HEK293T (cell line): ENCODE results near the gene PDGFA.

Experiments used
- CTCF ChIA-PET: fragments of 350-600 bp; formaldehyde crosslinking; extraction: SDS; loops from one replicate; lab custom pipeline; 2021; ENCODE audit warnings: antibody characterized with exemption, inconsistent platforms; lab: Yijun Ruan, JAX
- POLR2A ChIA-PET: fragments of 350-600 bp; formaldehyde crosslinking; extraction: SDS; loops from one replicate; lab custom pipeline; 2020; ENCODE audit warnings: antibody characterized with exemption, inconsistent platforms; lab: Yijun Ruan, JAX
- DNase-seq: peaks from one replicate; pipeline ENCODE4 v3.0.0; 2012; ENCODE audit warnings: mixed read lengths; ENCODE audit errors: extremely low spot score
- ARNT ChIP-seq: fragments of 450-650 bp; IDR thresholded peaks from 2 replicates; pipeline ENCODE4 v1.6.1; 2017; ENCODE audit warnings: mild to moderate bottlenecking
- BHLHE40 ChIP-seq: fragments of 450-650 bp; IDR thresholded peaks from 2 replicates; pipeline ENCODE4 v1.6.1; 2016; ENCODE audit warnings: mild to moderate bottlenecking, moderate library complexity, borderline replicate concordance
- CTBP1 ChIP-seq: fragments of 450-650 bp; IDR thresholded peaks from 2 replicates; pipeline ENCODE4 v1.6.1; 2016; ENCODE audit warnings: borderline replicate concordance
- ELF4 ChIP-seq: fragments of 450-650 bp; IDR thresholded peaks from 2 replicates; pipeline ENCODE4 v1.6.1; 2017; ENCODE audit warnings: antibody characterized with exemption
- FOXA1 ChIP-seq: fragments of 450-650 bp; IDR thresholded peaks from 2 replicates; pipeline ENCODE4 v1.6.1; 2016; ENCODE audit warnings: mild to moderate bottlenecking
- FOXK2 ChIP-seq: fragments of 450-650 bp; IDR thresholded peaks from 2 replicates; pipeline ENCODE4 v1.6.1; 2016; ENCODE audit warnings: mild to moderate bottlenecking
- FOXM1 ChIP-seq: fragments of 450-650 bp; IDR thresholded peaks from 2 replicates; pipeline ENCODE4 v1.6.1; 2017; ENCODE audit warnings: mild to moderate bottlenecking, borderline replicate concordance
- HDGF ChIP-seq: fragments of 450-650 bp; IDR thresholded peaks from 2 replicates; pipeline ENCODE4 v1.6.1; 2017; ENCODE audit warnings: antibody characterized with exemption, borderline replicate concordance
- L3MBTL2 ChIP-seq: fragments of 450-650 bp; conservative IDR thresholded peaks from 2 replicates; pipeline ENCODE4 v1.6.1; 2016; ENCODE audit warnings: mild to moderate bottlenecking
- LEF1 ChIP-seq: fragments of 450-650 bp; IDR thresholded peaks from 2 replicates; pipeline ENCODE4 v1.6.1; 2017; ENCODE audit warnings: mild to moderate bottlenecking, borderline replicate concordance
- NFRKB ChIP-seq: fragments of 450-650 bp; IDR thresholded peaks from 2 replicates; pipeline ENCODE4 v1.6.1; 2016; ENCODE audit warnings: mild to moderate bottlenecking, moderate library complexity
- PKNOX1 ChIP-seq: fragments of 450-650 bp; IDR thresholded peaks from 2 replicates; pipeline ENCODE4 v1.6.1; 2016
- SP1 ChIP-seq: fragments of 450-650 bp; IDR thresholded peaks from 2 replicates; pipeline ENCODE4 v1.6.1; 2017
- SUZ12 ChIP-seq: fragments of 450-650 bp; IDR thresholded peaks from 2 replicates; pipeline ENCODE4 v1.6.1; 2016; ENCODE audit warnings: mild to moderate bottlenecking
- TARDBP ChIP-seq: fragments of 450-650 bp; IDR thresholded peaks from 2 replicates; pipeline ENCODE4 v1.6.1; 2016
- ZNF384 ChIP-seq: fragments of 450-650 bp; IDR thresholded peaks from 2 replicates; pipeline ENCODE4 v1.6.1; 2016

The PDGFA gene

GRCh38 chr7:469563-469961, 50.1 kb downstream of the PDGFA start:
- POLR2A ChIA-PET: no interaction called here
- CTCF ChIA-PET: no interaction called here
- DNase-seq: no peak
- TF ChIP-seq ARNT: no peak
- no peak for TF ChIP-seq NFRKB
- TF ChIP-seq BHLHE40: no peak
- TF ChIP-seq ELF4: no peak
- TF ChIP-seq TARDBP: no peak
- TF ChIP-seq L3MBTL2: no peak
- TF ChIP-seq HDGF: no peak
- TF ChIP-seq FOXK2: no peak
- TF ChIP-seq LEF1: no peak
- TF ChIP-seq PKNOX1: no peak
- TF ChIP-seq ZNF384: no peak
- TF ChIP-seq FOXM1: no peak
- no peak for TF ChIP-seq CTBP1
- TF ChIP-seq SP1: no peak
- TF ChIP-seq SUZ12: no peak
- TF ChIP-seq FOXA1: no peak

- DNase-seq: no peak
- TF ChIP-seq ELF4 (no peak), PKNOX1 (no peak), SUZ12 (no peak), ZNF384 (no peak), L3MBTL2 (no peak), BHLHE40 (no peak), CTBP1 (no peak), ARNT (no peak), LEF1 (no peak), TARDBP (no peak), NFRKB (no peak), HDGF (no peak)
- POLR2A ChIA-PET: no interaction called here
- CTCF ChIA-PET: no interaction called here
Observed at GRCh38 chr7:468681-469562, 50.7 kb downstream of the PDGFA start.

- CTCF ChIA-PET: interaction anchor here (0.6 kb wide), 1 partner anchor 129 kb away, joined by 3 read pairs; no protein-coding TSS in a partner anchor
- no peak for TF ChIP-seq HDGF
- no peak for TF ChIP-seq CTBP1
- TF ChIP-seq ARNT: no peak
- no peak for TF ChIP-seq L3MBTL2
- TF ChIP-seq SP1: no peak
- TF ChIP-seq TARDBP: no peak
- no peak for TF ChIP-seq FOXA1
- no peak for TF ChIP-seq BHLHE40
- no peak for TF ChIP-seq NFRKB
- no peak for TF ChIP-seq LEF1
- no peak for TF ChIP-seq FOXM1
- POLR2A ChIA-PET: no interaction called here
- no peak for DNase-seq
Observed at GRCh38 chr7:467856-468545, 51.6 kb downstream of the PDGFA start.

- POLR2A ChIA-PET: no interaction called here
- CTCF ChIA-PET: interaction anchor here (0.6 kb wide), 1 partner anchor 129 kb away, joined by 3 read pairs; no protein-coding TSS in a partner anchor
- TF ChIP-seq ARNT: no peak
- TF ChIP-seq CTBP1: no peak
- no peak for TF ChIP-seq ZNF384
- TF ChIP-seq NFRKB: no peak
- TF ChIP-seq FOXK2: no peak
- DNase-seq: no peak
Observed at GRCh38 chr7:467393-467828, 52.2 kb downstream of the PDGFA start.

- POLR2A ChIA-PET: no interaction called here
- DNase-seq: no peak
- CTCF ChIA-PET: no interaction called here
- TF ChIP-seq ELF4 (no peak), PKNOX1 (peak; percentile 46; the same call in 1 of the 2 replicates), SP1 (no peak), BHLHE40 (no peak), CTBP1 (no peak), FOXA1 (no peak), TARDBP (no peak), FOXK2 (no peak)
Observed at GRCh38 chr7:466465-467191, 53.0 kb downstream of the PDGFA start.
